Activated T-helper 1 cell treated with anti-CD3 and anti-CD28 coated beads, Interleukin-12 subunit alpha, Interleukin-12 subunit beta, Interleukin-2, Interleukin-4 antibody, amounts not matched to agents 30 ng/mL and 10 ng/mL and 1 ng/mL, durations not matched to agents 14 hours and 24 hours and 36 hours (primary cell): Measurements from ENCODE around the gene SYT13. TPM values are rescaled to one million over a fixed set of nuclear protein-coding genes. Genes with fewer than 3 reads are reported as not detected.

Source experiments
- DNase-seq: peaks from one replicate; pipeline ENCODE4 v3.0.0; 2021; ENCODE audit warnings: low spot score
- H3K27ac Mint-ChIP-seq: one replicate; pipeline ENCODE4 v1.8.0; 2021; ENCODE audit warnings: mild to moderate bottlenecking, mixed read lengths
- H3K27me3 Mint-ChIP-seq: one replicate; pipeline ENCODE4 v1.8.0; 2022; ENCODE audit warnings: mild to moderate bottlenecking, moderate library complexity, mixed read lengths; ENCODE audit not compliant: insufficient read depth
- H3K36me3 Mint-ChIP-seq: one replicate; pipeline ENCODE4 v1.8.0; 2021; ENCODE audit warnings: low read depth, mixed read lengths
- H3K4me1 Mint-ChIP-seq: one replicate; pipeline ENCODE4 v1.8.0; 2021; ENCODE audit warnings: low read depth, mixed read lengths
- H3K4me3 Mint-ChIP-seq: one replicate; pipeline ENCODE4 v1.8.0; 2021; ENCODE audit warnings: mild to moderate bottlenecking, moderate library complexity, mixed read lengths
- H3K9me3 Mint-ChIP-seq: one replicate; pipeline ENCODE4 v1.8.0; 2021; ENCODE audit warnings: mixed read lengths
- intact Hi-C: fragments of 100-400 bp; cut with micrococcal nuclease; formaldehyde crosslinking; loops from one replicate; pipeline ENCODE4 v1.15.1; 2024
- total RNA-seq: library from RNA; stranded (reverse); gene quantifications from 2 replicates; pipeline ENCODE4 v1.2.3, GENCODE V29; 2022

Gene SYT13
- total RNA-seq, 1 donor from 2014 or later, result not detected

- Mint-ChIP-seq H3K4me1 (no peaks in the 10 kb centered on the region), H3K27me3 (no peaks in the 10 kb centered on the region), H3K9me3 (no peaks in the 10 kb centered on the region), H3K4me3 (no peak overlapping the region), H3K27ac (no peak overlapping the region), H3K36me3 (no peaks in the 10 kb centered on the region)
- DNase-seq, result no peak
- intact Hi-C loops, result no loop called here
Observed at GRCh38 chr11:45227836-45228235, 58.3 kb downstream of the SYT13 start.

DNA sequence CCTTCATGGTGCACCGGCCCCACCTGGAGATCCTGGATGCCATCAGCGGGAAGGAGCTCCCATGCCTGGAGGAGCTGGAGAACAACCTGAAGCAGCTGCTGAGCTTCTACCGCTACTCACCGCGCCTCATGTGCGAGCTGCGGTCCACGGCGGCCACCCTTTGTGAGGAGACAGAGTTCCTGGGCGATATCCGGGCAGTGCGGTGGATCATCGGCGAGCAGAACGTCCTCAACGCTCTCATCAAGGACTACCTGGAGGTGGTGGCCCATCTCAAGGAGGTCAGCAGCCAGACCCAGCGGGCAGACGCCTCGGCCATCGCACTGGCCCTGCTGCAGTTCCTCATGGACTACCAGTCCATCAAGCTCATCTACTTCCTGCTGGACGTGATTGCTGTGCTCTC lies 59.2 kb downstream of the SYT13 start:
- Mint-ChIP-seq H3K4me1 (no peaks in the 10 kb centered on the region), H3K9me3 (no peaks in the 10 kb centered on the region), H3K27me3 (no peaks in the 10 kb centered on the region), H3K36me3 (no peaks in the 10 kb centered on the region), H3K4me3 (no peak overlapping the region), H3K27ac (no peak overlapping the region)
- DNase-seq, result no peak
- intact Hi-C loops, result no loop called here

- no peak overlapping the region for H3K27ac Mint-ChIP-seq
- H3K4me1 Mint-ChIP-seq, result no peaks in the 10 kb centered on the region
- DNase-seq, result no peak
- no peaks in the 10 kb centered on the region for H3K27me3 Mint-ChIP-seq
- intact Hi-C loops, result no loop called here
- no peak overlapping the region for H3K4me3 Mint-ChIP-seq
- no peaks in the 10 kb centered on the region for H3K36me3 Mint-ChIP-seq
- H3K9me3 Mint-ChIP-seq, result no peaks in the 10 kb centered on the region
Observed at GRCh38 chr11:45225961-45226871, 59.9 kb downstream of the SYT13 start.

- Mint-ChIP-seq H3K9me3 (no peaks in the 10 kb centered on the region), H3K4me3 (no peak overlapping the region), H3K36me3 (no peaks in the 10 kb centered on the region), H3K4me1 (no peaks in the 10 kb centered on the region), H3K27me3 (no peaks in the 10 kb centered on the region), H3K27ac (no peak overlapping the region)
- intact Hi-C loops, result no loop called here
- no peak for DNase-seq
Observed at GRCh38 chr11:45225277-45225676, 60.9 kb downstream of the SYT13 start.

- Mint-ChIP-seq H3K27me3 (no peaks in the 10 kb centered on the region), H3K27ac (no peak overlapping the region), H3K4me3 (no peak overlapping the region), H3K36me3 (no peaks in the 10 kb centered on the region), H3K9me3 (no peaks in the 10 kb centered on the region), H3K4me1 (no peaks in the 10 kb centered on the region)
- no peak for DNase-seq
- intact Hi-C loops, result no loop called here
Observed at GRCh38 chr11:45224766-45225165, 61.4 kb downstream of the SYT13 start.

GRCh38 chr11:45223496-45223895 lies 62.6 kb downstream of the SYT13 start:
- H3K4me3 Mint-ChIP-seq, result no peak overlapping the region
- no peak overlapping the region for H3K27ac Mint-ChIP-seq
- intact Hi-C loops, result no loop called here
- no peaks in the 10 kb centered on the region for H3K36me3 Mint-ChIP-seq
- peaks cover 2% of the 10 kb centered on the region for H3K27me3 Mint-ChIP-seq
- no peaks in the 10 kb centered on the region for H3K4me1 Mint-ChIP-seq
- DNase-seq, result no peak
- no peaks in the 10 kb centered on the region for H3K9me3 Mint-ChIP-seq

GRCh38 chr11:45219411-45219810 lies 66.7 kb downstream of the SYT13 start:
- Mint-ChIP-seq H3K9me3 (no peaks in the 10 kb centered on the region), H3K27me3 (peaks cover 2% of the 10 kb centered on the region), H3K27ac (no peak overlapping the region), H3K4me1 (peaks cover 12% of the 10 kb centered on the region), H3K4me3 (no peak overlapping the region), H3K36me3 (no peaks in the 10 kb centered on the region)
- intact Hi-C loops, result no loop called here
- no peak for DNase-seq

DNA sequence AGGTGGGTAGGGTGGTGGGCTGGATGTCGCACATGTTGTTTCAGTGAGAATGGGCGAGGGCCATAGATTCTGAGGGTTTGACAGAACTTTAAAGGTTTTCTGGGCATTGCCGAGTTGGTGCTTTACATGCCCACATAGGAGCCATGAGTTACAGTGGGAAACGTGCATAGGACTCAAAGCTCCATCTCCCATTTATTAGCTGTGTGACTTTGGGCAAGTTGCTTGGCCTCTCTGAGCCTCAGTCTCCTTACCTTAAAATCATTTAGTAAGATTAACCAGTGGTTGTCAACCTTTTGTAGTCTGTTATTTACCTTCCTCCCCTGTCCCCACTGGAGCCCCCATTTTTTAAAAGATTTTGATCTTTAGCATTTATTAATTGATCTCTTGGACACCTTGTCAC lies 67.4 kb downstream of the SYT13 start:
- peaks cover 2% of the 10 kb centered on the region for H3K27me3 Mint-ChIP-seq
- H3K27ac Mint-ChIP-seq, result no peak overlapping the region
- H3K9me3 Mint-ChIP-seq, result no peaks in the 10 kb centered on the region
- H3K4me3 Mint-ChIP-seq, result no peak overlapping the region
- H3K36me3 Mint-ChIP-seq, result no peaks in the 10 kb centered on the region
- no peak for DNase-seq
- peaks cover 12% of the 10 kb centered on the region for H3K4me1 Mint-ChIP-seq
- intact Hi-C loops, result no loop called here

DNA sequence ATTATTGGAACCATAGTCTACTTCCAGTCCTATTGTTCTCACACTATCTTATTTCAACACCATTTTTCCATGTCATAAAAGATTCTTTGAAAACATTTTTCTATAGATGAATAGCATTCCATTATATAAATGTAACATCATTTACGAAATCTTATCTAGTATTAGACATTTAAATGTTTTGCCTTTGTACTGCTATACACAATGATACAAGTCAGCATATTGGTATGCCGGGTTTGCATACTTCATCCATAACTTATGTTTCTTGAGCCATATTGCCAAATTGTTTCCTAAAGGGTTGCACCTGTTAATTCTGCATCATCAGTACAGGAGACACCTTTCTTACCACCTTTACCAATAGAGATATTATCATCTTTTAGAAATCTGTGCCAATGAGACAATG lies 68.2 kb downstream of the SYT13 start:
- Mint-ChIP-seq H3K36me3 (no peaks in the 10 kb centered on the region), H3K27ac (no peak overlapping the region), H3K4me3 (no peak overlapping the region), H3K27me3 (peaks cover 2% of the 10 kb centered on the region), H3K4me1 (peaks cover 12% of the 10 kb centered on the region), H3K9me3 (no peaks in the 10 kb centered on the region)
- no peak for DNase-seq
- intact Hi-C loops, result no loop called here

- no peak overlapping the region for H3K27ac Mint-ChIP-seq
- DNase-seq, result no peak
- intact Hi-C loops, result no loop called here
- H3K4me1 Mint-ChIP-seq, result peaks cover 12% of the 10 kb centered on the region
- no peaks in the 10 kb centered on the region for H3K36me3 Mint-ChIP-seq
- no peak overlapping the region for H3K4me3 Mint-ChIP-seq
- peaks cover 2% of the 10 kb centered on the region for H3K27me3 Mint-ChIP-seq
- H3K9me3 Mint-ChIP-seq, result no peaks in the 10 kb centered on the region
Observed at GRCh38 chr11:45216901-45217300, 69.2 kb downstream of the SYT13 start.

DNA sequence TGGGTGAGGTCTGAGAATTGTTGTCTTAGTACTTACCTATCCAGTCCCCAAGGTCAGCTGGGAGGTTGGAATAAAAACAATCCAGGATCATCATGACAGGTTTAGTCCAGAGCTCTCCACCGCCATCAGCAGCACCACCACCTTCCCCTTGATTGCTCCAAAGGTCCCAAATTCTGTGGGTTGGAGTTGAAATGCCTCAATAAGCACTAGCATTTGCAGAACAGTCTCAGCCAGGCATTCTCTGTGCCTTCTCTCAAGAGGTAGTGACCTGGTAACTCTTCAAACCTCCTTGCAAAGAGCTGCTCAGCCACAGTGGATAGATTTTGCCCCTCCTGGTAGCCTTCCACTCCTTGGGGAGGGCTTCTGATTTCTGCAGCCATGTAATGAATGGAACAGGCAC lies 70.1 kb downstream of the SYT13 start:
- H3K4me3 Mint-ChIP-seq, result no peak overlapping the region
- intact Hi-C loops, result no loop called here
- H3K27ac Mint-ChIP-seq, result no peak overlapping the region
- peaks cover 2% of the 10 kb centered on the region for H3K27me3 Mint-ChIP-seq
- no peak for DNase-seq
- peaks cover 12% of the 10 kb centered on the region for H3K4me1 Mint-ChIP-seq
- no peaks in the 10 kb centered on the region for H3K9me3 Mint-ChIP-seq
- H3K36me3 Mint-ChIP-seq, result no peaks in the 10 kb centered on the region

GRCh38 chr11:45215098-45215865 lies 70.9 kb downstream of the SYT13 start:
- H3K9me3 Mint-ChIP-seq, result no peaks in the 10 kb centered on the region
- no peaks in the 10 kb centered on the region for H3K36me3 Mint-ChIP-seq
- intact Hi-C loops, result no loop called here
- peaks cover 2% of the 10 kb centered on the region for H3K27me3 Mint-ChIP-seq
- H3K27ac Mint-ChIP-seq, result peak overlapping the region; percentile 12
- peaks cover 12% of the 10 kb centered on the region for H3K4me1 Mint-ChIP-seq
- no peak for DNase-seq
- no peak overlapping the region for H3K4me3 Mint-ChIP-seq

DNA sequence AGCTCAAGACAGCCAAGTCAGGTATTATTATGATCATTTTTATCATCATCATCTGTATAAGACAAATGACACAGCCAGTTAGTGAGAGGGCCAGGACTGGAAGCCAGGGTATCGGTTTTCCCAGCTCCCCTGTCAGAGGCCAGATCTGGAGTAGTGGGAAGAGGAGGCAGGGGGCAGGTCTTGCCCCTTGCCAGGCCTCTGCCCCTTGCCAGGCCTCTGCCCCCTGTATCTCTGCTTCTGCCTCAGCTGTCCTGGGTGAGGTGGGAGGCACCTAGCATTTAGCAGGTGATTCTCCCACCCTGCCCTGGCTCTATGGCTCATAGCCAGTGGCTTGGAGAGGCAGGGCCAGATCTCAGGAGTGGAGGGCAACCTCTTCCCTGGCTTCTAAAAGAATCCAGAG lies 72.4 kb downstream of the SYT13 start:
- DNase-seq, result no peak
- no peaks in the 10 kb centered on the region for H3K36me3 Mint-ChIP-seq
- no peak overlapping the region for H3K27ac Mint-ChIP-seq
- H3K4me1 Mint-ChIP-seq, result peaks cover 12% of the 10 kb centered on the region
- no peaks in the 10 kb centered on the region for H3K27me3 Mint-ChIP-seq
- intact Hi-C loops, result no loop called here
- no peaks in the 10 kb centered on the region for H3K9me3 Mint-ChIP-seq
- no peak overlapping the region for H3K4me3 Mint-ChIP-seq
